GM12864 (cell line): ENCODE measurements around the gene TGOLN2.

ENCODE experiments used
- DNase-seq: peaks from one replicate; pipeline ENCODE4 v3.0.0-alpha.2; 2011; ENCODE audit warnings: low read depth
- H3K4me3 ChIP-seq: 2 replicates; pipeline ENCODE4 v1.5.1; 2011; ENCODE audit warnings: mild to moderate bottlenecking, low read depth, low read length, control low read depth
- TF ChIP-seq, protein P1 (sequence below): IDR thresholded peaks from 2 replicates; pipeline ENCODE4 v1.5.1; 2011; ENCODE audit warnings: low read depth, mild to moderate bottlenecking, moderate library complexity, low read length, control low read depth, inconsistent platforms; ENCODE audit errors: missing control alignments

Gene TGOLN2

DNA sequence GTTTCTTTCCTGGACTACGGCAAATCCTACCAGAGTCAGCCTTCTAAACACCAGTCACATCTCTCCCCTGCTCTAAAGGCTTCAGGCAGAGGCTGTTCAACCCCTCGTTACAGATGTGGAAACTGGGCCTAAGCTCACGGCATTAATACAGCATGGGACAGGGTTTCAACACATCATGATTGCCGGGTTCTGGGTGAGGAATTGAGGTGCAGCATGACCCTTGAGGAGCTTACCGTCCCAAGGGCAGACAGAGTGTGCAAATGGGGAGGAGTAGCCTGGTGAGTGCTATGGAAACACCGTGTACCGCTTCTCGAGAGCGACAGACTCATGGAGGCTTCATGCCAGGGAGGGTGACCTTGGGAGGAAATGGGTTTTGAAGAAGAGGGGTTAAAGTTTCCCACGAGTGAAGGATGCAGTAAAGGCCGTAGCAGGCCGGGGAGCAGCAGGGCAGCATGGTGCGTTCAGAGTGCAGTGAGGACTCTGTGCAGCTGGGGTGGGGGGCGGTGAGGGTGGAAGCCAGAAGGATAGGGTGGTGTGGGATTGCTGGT, 51.1 kb downstream of the TGOLN2 start:
- H3K4me3 ChIP-seq, result no peak overlapping the region
- no peak for DNase-seq
- TF ChIP-seq, protein P1, sequence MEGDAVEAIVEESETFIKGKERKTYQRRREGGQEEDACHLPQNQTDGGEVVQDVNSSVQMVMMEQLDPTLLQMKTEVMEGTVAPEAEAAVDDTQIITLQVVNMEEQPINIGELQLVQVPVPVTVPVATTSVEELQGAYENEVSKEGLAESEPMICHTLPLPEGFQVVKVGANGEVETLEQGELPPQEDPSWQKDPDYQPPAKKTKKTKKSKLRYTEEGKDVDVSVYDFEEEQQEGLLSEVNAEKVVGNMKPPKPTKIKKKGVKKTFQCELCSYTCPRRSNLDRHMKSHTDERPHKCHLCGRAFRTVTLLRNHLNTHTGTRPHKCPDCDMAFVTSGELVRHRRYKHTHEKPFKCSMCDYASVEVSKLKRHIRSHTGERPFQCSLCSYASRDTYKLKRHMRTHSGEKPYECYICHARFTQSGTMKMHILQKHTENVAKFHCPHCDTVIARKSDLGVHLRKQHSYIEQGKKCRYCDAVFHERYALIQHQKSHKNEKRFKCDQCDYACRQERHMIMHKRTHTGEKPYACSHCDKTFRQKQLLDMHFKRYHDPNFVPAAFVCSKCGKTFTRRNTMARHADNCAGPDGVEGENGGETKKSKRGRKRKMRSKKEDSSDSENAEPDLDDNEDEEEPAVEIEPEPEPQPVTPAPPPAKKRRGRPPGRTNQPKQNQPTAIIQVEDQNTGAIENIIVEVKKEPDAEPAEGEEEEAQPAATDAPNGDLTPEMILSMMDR, result no peak

GRCh38 chr2:85275984-85276540, 51.7 kb downstream of the TGOLN2 start:
- DNase-seq, result no peak
- TF ChIP-seq, protein P1, result no peak
- no peak overlapping the region for H3K4me3 ChIP-seq

DNA sequence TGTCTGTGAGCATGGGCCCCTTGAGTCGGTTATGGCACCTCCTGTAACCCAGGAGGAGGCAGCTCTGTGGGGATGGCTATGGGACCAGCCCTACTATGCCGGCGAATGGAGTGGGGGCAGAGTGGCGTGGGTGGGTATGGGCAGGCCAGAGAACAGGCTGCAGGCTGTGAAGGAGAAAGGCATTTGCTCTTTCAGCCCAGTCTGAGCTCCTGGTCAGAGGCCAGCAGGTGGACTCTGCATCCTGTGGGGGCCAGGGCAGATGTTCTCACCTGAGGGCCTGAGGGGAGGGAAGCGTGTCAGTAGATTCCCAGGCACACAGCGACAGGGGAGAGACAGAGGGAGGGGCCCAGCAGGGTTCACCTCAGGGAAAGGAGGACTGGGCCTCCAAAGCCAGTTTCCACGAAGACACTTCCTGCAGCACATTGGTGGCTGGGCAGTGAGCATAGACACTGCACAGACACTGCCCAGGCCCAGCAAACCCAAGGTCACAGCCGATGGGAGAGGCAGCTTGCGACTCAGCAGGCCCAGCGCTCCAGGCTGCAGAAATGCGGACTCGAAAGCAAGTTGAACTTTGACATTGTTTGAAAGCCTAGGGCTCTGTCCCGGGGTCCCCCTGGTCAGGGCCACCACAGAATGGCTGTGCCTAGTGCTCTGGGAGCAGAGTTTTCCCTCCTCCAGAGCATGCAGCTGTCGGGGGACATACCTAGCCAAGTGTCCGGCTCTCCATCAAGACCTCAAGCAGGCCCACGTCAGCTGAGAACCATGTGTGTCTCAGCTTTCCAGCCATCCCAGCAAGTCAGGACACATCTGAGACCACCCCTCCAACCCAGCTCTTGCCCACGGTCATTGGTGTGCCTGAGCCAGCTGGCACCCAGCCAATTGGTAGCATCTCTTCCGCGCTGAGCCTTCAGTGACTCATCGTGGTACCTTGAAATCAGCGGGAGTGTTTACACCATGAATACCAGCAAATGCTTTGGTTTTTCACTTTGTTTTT, 53.8 kb downstream of the TGOLN2 start:
- no peak overlapping the region for H3K4me3 ChIP-seq
- no peak for DNase-seq
- TF ChIP-seq, protein P1, result no peak

- no peak for DNase-seq
- TF ChIP-seq, protein P1, result no peak
- H3K4me3 ChIP-seq, result no peak overlapping the region
These were observed 55.4 kb downstream of the TGOLN2 start for GRCh38 chr2:85272357-85272756.

DNA sequence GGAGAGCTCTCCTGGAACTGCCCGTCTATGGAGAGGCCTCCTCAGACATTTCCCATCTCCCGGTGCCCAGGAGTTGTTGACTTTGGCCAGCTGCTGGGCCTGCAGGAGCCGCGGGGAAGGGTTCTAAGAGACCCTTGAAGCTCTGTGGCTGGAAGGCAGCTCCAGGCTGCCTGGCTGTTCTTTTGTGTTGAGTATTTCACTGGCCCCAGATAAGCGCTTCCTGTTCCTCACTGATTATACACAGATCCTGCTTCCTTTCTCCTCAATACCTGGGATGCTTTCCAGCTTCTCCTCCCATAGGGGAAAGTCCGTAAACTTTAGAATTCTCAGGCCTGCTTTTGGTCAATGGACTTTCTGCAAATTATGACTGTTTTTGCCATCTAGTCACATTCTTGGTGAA, 57.8 kb downstream of the TGOLN2 start:
- no peak overlapping the region for H3K4me3 ChIP-seq
- TF ChIP-seq, protein P1, result no peak
- no peak for DNase-seq
